GM21576 (cell line): ENCODE results near the gene DCAF4L1.
A peak's percentile ranks its signal among the peaks of the same experiment; 100 is the strongest.

Source experiments
- ATAC-seq: cut with Tn5 transposase; IDR thresholded peaks from one replicate; pipeline ENCODE4 v1.9.1; 2021; ENCODE audit warnings: mild to moderate bottlenecking, moderate library complexity; ENCODE audit not compliant: unreplicated experiment

The DCAF4L1 gene

DNA sequence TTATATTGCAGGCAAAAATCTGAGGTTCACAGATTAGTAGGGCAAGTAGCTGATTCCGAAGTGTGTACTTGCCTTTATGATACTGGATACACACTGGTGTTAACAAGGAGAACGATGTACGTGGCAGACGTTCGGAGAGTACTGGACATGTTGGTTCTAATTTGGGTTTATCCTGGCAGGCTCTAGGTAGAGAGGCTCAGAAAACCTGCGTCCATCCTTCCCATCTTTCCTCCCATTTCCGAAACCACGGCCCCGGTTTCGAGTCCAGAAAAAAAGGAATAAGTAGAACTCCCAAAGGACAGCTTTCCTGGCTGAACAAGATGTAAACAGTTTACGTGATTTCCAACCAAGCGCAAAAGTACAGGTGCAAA is 8.4 kb downstream of the DCAF4L1 start:
- ATAC-seq: peak; percentile 18

DNA sequence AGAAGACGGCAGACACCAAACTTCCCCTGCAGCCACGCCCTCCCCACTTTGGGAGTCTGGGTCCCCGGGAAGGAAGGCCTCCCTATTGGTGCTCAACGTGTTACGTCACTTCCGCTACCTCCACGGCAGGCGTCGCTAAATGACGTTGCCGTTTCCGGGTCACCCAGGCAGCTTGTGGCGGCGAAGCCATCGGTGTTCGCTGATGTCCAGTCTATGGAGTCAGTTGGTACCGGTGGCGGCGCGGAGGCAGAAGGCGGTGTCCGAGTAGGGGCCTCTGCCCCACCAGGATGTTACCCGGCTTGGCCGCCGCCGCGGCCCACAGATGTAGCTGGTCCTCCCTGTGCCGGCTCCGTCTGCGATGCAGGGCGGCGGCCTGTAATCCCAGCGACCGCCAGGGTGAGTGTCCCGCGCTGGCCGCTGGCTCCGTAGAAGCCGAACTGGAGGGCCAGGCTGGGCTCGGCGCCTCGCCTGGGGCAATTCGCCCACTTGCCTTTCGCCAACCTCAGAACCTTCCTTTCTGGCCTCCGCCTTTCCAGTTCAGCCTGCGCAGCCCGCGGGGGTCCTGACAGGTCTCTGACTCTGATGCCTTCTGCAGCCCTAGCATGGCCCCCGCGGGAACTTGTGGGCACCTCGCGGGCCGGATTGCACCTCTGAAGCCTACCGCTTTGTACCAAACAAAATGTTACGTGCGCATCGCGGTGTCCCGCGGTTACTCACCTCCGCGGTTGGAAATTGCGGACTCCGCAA is 9.0 kb downstream of the DCAF4L1 start, which contains the start of gene SLC30A9:
Gene SLC30A9 (plus strand): TSS at position 166 of the 747 bp plus-strand sequence. CDS start 122 bp downstream, at position 288.
- peak; percentile 99 for ATAC-seq

DNA sequence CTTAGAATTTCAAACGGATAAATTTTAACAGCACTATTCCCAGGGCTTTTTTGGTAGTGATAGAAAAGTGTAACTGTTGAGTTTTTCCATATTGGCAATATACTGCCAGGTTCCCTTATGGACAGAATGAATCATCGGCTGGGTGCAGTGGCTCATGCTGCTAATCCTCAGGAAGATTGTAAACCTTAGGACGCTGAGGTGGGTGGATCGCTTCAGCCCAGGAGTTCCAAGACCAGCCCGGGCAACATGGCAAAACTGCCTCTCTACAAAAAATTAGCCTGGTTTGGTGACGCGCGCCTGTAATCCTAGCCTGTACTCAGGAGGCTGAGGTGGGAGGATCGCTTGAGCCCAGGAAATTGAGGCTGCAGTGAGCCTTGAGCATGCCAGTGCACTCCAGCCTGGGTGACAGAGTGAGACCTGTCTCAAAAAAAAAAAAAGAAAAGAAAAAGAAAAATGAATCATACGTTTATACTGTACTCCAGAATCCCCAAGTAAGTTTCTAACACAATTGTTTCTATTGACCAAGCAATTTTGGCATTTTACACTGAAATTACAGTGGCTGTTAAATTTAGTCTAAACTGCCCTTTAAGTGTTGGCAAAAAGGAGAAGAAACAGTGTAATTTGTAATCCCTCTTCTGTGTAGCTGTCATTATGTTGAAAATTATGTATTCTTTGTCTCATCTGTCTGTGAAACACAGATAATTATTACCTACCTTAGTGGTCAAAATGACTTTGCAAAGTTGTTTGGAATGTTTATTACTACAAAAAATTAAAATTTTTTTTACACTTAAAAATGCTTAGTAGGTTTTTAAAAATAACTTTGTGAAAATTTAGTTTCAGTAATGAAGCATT is 10.6 kb downstream of the DCAF4L1 start:
- ATAC-seq: no peak

DNA sequence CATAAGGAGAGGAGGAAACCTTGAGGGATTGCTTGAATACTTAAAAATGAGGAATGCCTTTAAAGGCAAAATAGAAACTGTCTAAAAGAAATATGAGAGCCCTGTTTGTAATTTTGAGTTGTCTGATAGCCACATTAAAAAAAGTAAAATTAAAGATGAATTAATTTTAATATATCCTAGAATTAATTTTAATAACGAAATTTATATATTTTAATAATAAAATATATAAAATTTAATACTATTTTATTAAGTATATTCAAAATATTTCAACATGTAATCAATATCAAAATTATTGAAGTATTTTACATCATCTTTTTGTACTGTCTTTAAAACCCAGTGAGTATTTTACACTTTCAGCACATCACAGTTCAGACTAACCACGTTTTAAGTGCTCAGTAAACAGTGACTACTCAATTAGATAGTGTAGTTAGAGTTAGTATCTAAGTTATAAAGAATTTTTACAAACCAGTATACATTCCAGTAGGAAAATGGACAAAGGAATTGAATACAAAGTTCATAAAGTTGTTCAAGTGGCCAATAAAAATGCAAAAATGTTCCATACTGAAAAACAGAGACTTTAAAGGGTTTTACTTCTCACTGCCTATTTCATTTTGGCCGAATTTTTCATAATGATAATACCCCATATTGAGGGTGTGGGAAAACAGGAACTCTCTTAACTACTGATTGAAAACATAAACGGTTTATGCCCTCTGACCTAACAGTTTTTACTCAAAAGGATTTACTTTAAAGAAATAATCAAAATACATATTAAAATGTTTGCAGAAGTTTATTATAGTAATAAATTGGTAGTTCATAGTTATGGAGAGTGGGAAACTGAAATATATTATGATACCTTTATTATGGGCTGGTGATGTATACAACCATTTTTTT is 11.7 kb downstream of the DCAF4L1 start:
- no peak for ATAC-seq

DNA sequence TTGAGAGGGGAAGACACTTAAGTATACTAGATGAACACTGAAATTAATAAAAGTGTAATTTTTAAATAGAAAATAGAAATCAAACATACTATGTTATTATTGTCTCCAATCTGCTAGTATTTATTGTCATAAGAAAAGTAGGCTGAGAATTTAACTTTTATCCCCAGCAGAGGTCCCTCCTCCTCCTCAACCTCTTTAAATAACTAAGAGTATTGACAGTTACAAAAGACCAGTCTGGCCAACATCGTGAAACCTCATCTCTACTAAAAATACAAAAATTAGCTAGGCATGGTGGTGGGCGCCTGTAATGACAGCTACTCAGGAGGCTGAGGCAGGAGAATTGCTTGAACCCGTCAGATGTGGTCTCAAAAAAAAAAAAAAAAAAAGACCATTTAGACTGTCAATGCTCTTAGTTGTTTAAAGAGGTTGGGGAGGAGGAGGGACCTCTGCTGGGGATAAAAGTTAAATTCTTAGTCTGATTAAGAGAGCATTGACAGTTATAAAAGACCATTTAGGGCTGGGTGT is 13.0 kb downstream of the DCAF4L1 start:
- no peak for ATAC-seq

DNA sequence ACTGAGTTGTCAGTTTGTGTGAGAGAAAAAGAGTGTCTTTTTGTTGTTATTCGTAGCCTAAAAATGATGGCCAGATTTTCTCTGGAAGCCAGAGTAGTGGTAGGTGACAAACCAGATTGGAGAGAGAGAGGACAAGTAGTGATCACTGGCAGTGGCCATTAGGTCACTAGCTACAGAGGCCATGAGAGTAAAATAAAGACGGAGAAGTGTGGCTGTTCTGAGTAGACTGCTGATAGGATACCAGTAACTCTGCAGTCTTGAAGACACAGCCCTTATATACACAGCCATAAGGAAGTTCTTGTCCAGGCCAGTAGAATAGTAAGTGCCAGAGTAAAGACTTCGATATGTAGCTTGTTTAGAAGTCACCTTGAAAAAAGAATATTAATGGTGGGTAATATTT is 16.5 kb downstream of the DCAF4L1 start:
- no peak for ATAC-seq

DNA sequence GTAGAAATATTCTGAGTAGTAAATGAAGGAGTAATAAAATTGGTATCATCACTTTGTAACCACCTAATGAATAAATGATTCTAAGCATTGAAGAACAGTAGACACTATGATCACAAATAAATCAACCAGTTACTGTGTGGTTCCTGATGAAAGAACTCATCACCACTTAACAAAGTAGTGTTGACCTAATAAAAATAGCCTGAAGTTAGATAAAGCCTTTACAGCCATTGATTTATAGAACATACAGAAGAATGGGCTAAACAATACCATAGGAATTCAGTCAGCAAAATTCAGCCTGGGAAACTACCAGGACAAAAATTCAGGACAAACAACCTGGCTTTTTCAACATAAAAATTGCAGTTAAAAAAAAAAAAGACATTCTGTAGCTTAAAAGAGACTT is 17.8 kb downstream of the DCAF4L1 start:
- ATAC-seq: no peak

DNA sequence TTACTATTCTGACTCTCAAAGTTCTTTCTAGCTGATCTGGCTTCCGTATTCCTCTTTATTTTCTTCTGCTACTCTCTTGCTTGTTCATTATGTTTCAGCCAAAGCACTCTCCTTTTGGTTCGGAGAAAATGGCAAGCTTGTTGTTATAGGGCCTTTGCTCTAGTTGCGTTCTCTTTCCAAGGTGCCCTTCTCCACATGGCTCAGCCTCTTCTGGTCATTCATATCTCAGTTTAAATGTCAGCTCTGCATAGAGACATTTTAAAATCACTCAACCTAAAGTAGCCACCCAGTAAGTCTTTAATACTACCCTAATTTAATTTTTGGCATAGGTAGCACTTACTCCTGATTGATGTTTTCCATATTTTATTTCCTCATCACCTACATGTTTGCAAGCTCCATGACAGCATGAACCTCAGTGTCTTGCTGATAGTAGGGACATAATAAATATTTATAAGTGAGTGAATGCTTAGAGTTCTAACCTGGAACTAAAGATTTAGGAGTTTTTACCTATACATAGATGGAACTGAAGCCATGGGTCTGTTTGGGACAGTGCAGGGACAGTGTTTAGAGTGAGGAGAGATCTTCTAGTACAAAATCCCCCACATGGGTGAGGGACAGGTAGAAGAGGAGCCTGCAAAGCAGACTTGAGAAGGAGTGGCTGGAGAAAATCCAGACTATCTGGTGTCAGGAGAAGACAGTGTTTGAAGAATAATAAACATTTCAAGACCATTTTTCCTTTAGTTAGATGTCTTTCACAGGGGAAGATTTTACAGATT is 26.6 kb downstream of the DCAF4L1 start:
- ATAC-seq: no peak

DNA sequence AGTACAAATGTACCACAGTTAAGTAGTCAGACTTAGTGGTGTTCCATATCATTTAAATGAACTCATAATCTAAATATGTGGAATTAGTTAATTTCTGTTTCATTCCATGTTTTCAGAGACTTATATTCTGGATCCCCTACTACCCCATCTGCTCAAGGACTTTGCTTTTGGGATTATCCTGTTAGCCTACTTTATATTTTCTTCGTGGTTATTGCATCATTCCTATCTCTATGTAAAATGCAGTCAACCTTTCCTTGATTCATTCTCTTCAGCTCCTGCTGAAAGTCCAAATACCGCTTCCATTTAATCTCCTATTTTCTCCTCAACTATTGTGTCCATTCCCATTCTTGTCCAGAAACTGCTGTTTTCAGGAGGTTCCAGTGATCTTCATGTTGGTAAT is 33.9 kb downstream of the DCAF4L1 start:
- ATAC-seq: no peak

DNA sequence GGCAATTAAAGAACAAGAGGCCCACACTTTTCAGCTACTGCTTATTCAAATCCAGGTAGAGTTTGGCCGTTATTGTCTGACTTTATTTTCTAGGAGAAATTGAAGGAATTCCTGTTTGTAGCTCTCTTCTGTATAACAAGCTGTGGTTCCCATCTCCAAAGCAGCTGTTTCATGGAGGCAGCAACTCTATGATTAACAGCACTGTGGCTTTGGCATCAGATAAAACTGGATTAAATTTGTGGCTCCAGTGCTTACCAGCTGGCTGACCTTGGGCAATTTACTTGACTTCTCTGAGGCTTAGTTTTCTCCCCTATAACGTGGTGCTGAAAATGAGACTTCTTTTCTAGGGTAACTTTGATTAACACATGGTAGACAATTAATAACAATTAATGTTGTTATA is 36.9 kb downstream of the DCAF4L1 start:
- no peak for ATAC-seq
